HG02588 (cell line): ENCODE measurements around the gene SP110.
"Not testable (repeated sequence)": the region's sequence is repeated elsewhere in the genome, so short reads cannot be mapped to it uniquely, and the experiment has no call there.

ENCODE experiments used
- ATAC-seq: cut with Tn5 transposase; IDR thresholded peaks from one replicate; pipeline ENCODE4 v1.9.1; 2021; ENCODE audit warnings: mild to moderate bottlenecking, moderate library complexity; ENCODE audit not compliant: unreplicated experiment

Gene SP110

GRCh38 chr2:230129343-230129742 lies 90.4 kb downstream of the SP110 start:
- no peak for ATAC-seq

- ATAC-seq, result no peak
These were observed 91.0 kb downstream of the SP110 start for GRCh38 chr2:230128623-230129342.

- no peak for ATAC-seq
These were observed 92.6 kb downstream of the SP110 start for GRCh38 chr2:230127195-230127594.

GRCh38 chr2:230124757-230125431 lies 94.9 kb downstream of the SP110 start:
- ATAC-seq, result no peak

GRCh38 chr2:230124235-230124634 lies 95.5 kb downstream of the SP110 start:
- no peak for ATAC-seq

GRCh38 chr2:230120376-230120775 lies 99.4 kb downstream of the SP110 start:
- ATAC-seq, result not testable (repeated sequence)

- not testable (repeated sequence) for ATAC-seq
These were observed 100.0 kb downstream of the SP110 start for GRCh38 chr2:230119827-230120226.
